ENCODE measurements around the gene KIRREL1.

Gene KIRREL1

GRCh38 chr1:158028969-158029368, 35.5 kb downstream of the KIRREL1 start:
- H3K27ac Mint-ChIP-seq, result no peak overlapping the region
- no peaks in the 10 kb centered on the region for H3K4me1 Mint-ChIP-seq
- no peaks in the 10 kb centered on the region for H3K9me3 Mint-ChIP-seq
- H3K36me3 Mint-ChIP-seq, result no peaks in the 10 kb centered on the region
- H3K27me3 Mint-ChIP-seq, result no peaks in the 10 kb centered on the region
- no peak overlapping the region for H3K4me3 Mint-ChIP-seq

GRCh38 chr1:158035014-158035413, 41.6 kb downstream of the KIRREL1 start:
- Mint-ChIP-seq H3K27me3 (peaks cover 3% of the 10 kb centered on the region), H3K27ac (no peak overlapping the region), H3K36me3 (no peaks in the 10 kb centered on the region), H3K4me1 (no peaks in the 10 kb centered on the region), H3K4me3 (no peak overlapping the region), H3K9me3 (no peaks in the 10 kb centered on the region)

- no peak overlapping the region for H3K4me3 Mint-ChIP-seq
- H3K9me3 Mint-ChIP-seq, result no peaks in the 10 kb centered on the region
- H3K36me3 Mint-ChIP-seq, result no peaks in the 10 kb centered on the region
- H3K27me3 Mint-ChIP-seq, result peaks cover 6% of the 10 kb centered on the region
- H3K4me1 Mint-ChIP-seq, result no peaks in the 10 kb centered on the region
- no peak overlapping the region for H3K27ac Mint-ChIP-seq
Observed at GRCh38 chr1:158035976-158036583, 42.6 kb downstream of the KIRREL1 start.

GRCh38 chr1:158037008-158037865, 43.8 kb downstream of the KIRREL1 start:
- H3K27me3 Mint-ChIP-seq, result peaks cover 8% of the 10 kb centered on the region
- H3K4me1 Mint-ChIP-seq, result no peaks in the 10 kb centered on the region
- no peaks in the 10 kb centered on the region for H3K9me3 Mint-ChIP-seq
- no peaks in the 10 kb centered on the region for H3K36me3 Mint-ChIP-seq
- H3K4me3 Mint-ChIP-seq, result no peak overlapping the region
- H3K27ac Mint-ChIP-seq, result no peak overlapping the region

GRCh38 chr1:158037866-158038359, 44.5 kb downstream of the KIRREL1 start:
- Mint-ChIP-seq H3K4me3 (no peak overlapping the region), H3K9me3 (no peaks in the 10 kb centered on the region), H3K4me1 (no peaks in the 10 kb centered on the region), H3K27ac (no peak overlapping the region), H3K27me3 (peaks cover 8% of the 10 kb centered on the region), H3K36me3 (no peaks in the 10 kb centered on the region)

GRCh38 chr1:158038793-158039192, 45.3 kb downstream of the KIRREL1 start:
- Mint-ChIP-seq H3K36me3 (no peaks in the 10 kb centered on the region), H3K4me1 (no peaks in the 10 kb centered on the region), H3K27ac (no peak overlapping the region), H3K4me3 (no peak overlapping the region), H3K9me3 (no peaks in the 10 kb centered on the region), H3K27me3 (peaks cover 8% of the 10 kb centered on the region)

- H3K36me3 Mint-ChIP-seq, result no peaks in the 10 kb centered on the region
- no peak overlapping the region for H3K4me3 Mint-ChIP-seq
- peaks cover 8% of the 10 kb centered on the region for H3K27me3 Mint-ChIP-seq
- H3K4me1 Mint-ChIP-seq, result no peaks in the 10 kb centered on the region
- no peaks in the 10 kb centered on the region for H3K9me3 Mint-ChIP-seq
- no peak overlapping the region for H3K27ac Mint-ChIP-seq
Observed at GRCh38 chr1:158039380-158039779, 45.9 kb downstream of the KIRREL1 start.

- Mint-ChIP-seq H3K4me1 (no peaks in the 10 kb centered on the region), H3K27me3 (peaks cover 7% of the 10 kb centered on the region), H3K36me3 (no peaks in the 10 kb centered on the region), H3K27ac (no peak overlapping the region), H3K9me3 (no peaks in the 10 kb centered on the region), H3K4me3 (no peak overlapping the region)
Observed at GRCh38 chr1:158040323-158040722, 46.9 kb downstream of the KIRREL1 start.

- Mint-ChIP-seq H3K4me3 (no peak overlapping the region), H3K27me3 (peaks cover 9% of the 10 kb centered on the region), H3K27ac (no peak overlapping the region), H3K4me1 (no peaks in the 10 kb centered on the region), H3K9me3 (no peaks in the 10 kb centered on the region), H3K36me3 (no peaks in the 10 kb centered on the region)
Observed at GRCh38 chr1:158043232-158043631, 49.8 kb downstream of the KIRREL1 start.

- H3K4me3 Mint-ChIP-seq, result no peak overlapping the region
- H3K9me3 Mint-ChIP-seq, result no peaks in the 10 kb centered on the region
- no peaks in the 10 kb centered on the region for H3K4me1 Mint-ChIP-seq
- no peaks in the 10 kb centered on the region for H3K36me3 Mint-ChIP-seq
- peaks cover 6% of the 10 kb centered on the region for H3K27me3 Mint-ChIP-seq
- H3K27ac Mint-ChIP-seq, result no peak overlapping the region
Observed at GRCh38 chr1:158045639-158046038, 52.2 kb downstream of the KIRREL1 start.

GRCh38 chr1:158046715-158047510, 53.5 kb downstream of the KIRREL1 start:
- no peak overlapping the region for H3K4me3 Mint-ChIP-seq
- H3K27ac Mint-ChIP-seq, result no peak overlapping the region
- H3K9me3 Mint-ChIP-seq, result no peaks in the 10 kb centered on the region
- peaks cover 6% of the 10 kb centered on the region for H3K27me3 Mint-ChIP-seq
- H3K4me1 Mint-ChIP-seq, result no peaks in the 10 kb centered on the region
- H3K36me3 Mint-ChIP-seq, result no peaks in the 10 kb centered on the region

- no peaks in the 10 kb centered on the region for H3K4me1 Mint-ChIP-seq
- H3K27ac Mint-ChIP-seq, result no peak overlapping the region
- H3K27me3 Mint-ChIP-seq, result peaks cover 9% of the 10 kb centered on the region
- no peaks in the 10 kb centered on the region for H3K36me3 Mint-ChIP-seq
- H3K9me3 Mint-ChIP-seq, result no peaks in the 10 kb centered on the region
- no peak overlapping the region for H3K4me3 Mint-ChIP-seq
Observed at GRCh38 chr1:158048371-158049067, 55.1 kb downstream of the KIRREL1 start.

GRCh38 chr1:158049853-158050252, 56.4 kb downstream of the KIRREL1 start:
- H3K27me3 Mint-ChIP-seq, result peaks cover 9% of the 10 kb centered on the region
- H3K36me3 Mint-ChIP-seq, result no peaks in the 10 kb centered on the region
- no peaks in the 10 kb centered on the region for H3K9me3 Mint-ChIP-seq
- H3K4me1 Mint-ChIP-seq, result no peaks in the 10 kb centered on the region
- H3K4me3 Mint-ChIP-seq, result no peak overlapping the region
- no peak overlapping the region for H3K27ac Mint-ChIP-seq

GRCh38 chr1:158053276-158053675, 59.8 kb downstream of the KIRREL1 start:
- Mint-ChIP-seq H3K27me3 (peaks cover 6% of the 10 kb centered on the region), H3K27ac (no peak overlapping the region), H3K4me1 (no peaks in the 10 kb centered on the region), H3K9me3 (no peaks in the 10 kb centered on the region), H3K36me3 (no peaks in the 10 kb centered on the region), H3K4me3 (no peak overlapping the region)

- Mint-ChIP-seq H3K36me3 (no peaks in the 10 kb centered on the region), H3K27me3 (peaks cover 6% of the 10 kb centered on the region), H3K4me3 (no peak overlapping the region), H3K9me3 (no peaks in the 10 kb centered on the region), H3K4me1 (no peaks in the 10 kb centered on the region), H3K27ac (no peak overlapping the region)
Observed at GRCh38 chr1:158054721-158055120, 61.3 kb downstream of the KIRREL1 start.
